NCI-H446 treated with DMSO at 0.1 percent for 48 hours (cell line): ENCODE data around the gene TANGO2.
"Not testable (repeated sequence)": the region's sequence is repeated elsewhere in the genome, so short reads cannot be mapped to it uniquely, and the experiment has no call there.

Source experiments
- DNase-seq: peaks from one replicate; lab custom pipeline; 2025; lab: John Stamatoyannopoulos, UW

The TANGO2 gene

GRCh38 chr22:20063271-20064139, 42.6 kb downstream of the TANGO2 start:
- DNase-seq = no peak

- no peak for DNase-seq
Measured at GRCh38 chr22:20064140-20064480, 43.2 kb downstream of the TANGO2 start.

GRCh38 chr22:20064545-20065262, 43.8 kb downstream of the TANGO2 start:
- DNase-seq = no peak

- DNase-seq = no peak
Measured at GRCh38 chr22:20065896-20066616, 45.1 kb downstream of the TANGO2 start.

GRCh38 chr22:20066617-20067383, 45.9 kb downstream of the TANGO2 start:
- DNase-seq = no peak

- DNase-seq = not testable (repeated sequence)
Measured at GRCh38 chr22:20067384-20067682, 46.4 kb downstream of the TANGO2 start.

GRCh38 chr22:20068640-20069039, 47.7 kb downstream of the TANGO2 start:
- no peak for DNase-seq

- DNase-seq = no peak
Measured at GRCh38 chr22:20069331-20070042, 48.6 kb downstream of the TANGO2 start.

- no peak for DNase-seq
Measured at GRCh38 chr22:20071524-20071972, 50.6 kb downstream of the TANGO2 start.

GRCh38 chr22:20076627-20077172, 55.8 kb downstream of the TANGO2 start:
- no peak for DNase-seq

GRCh38 chr22:20079745-20080444, 59.0 kb downstream of the TANGO2 start, which contains the start of gene DGCR8:
DGCR8 (plus strand) TSS chr22:20080241; CDS start chr22:20085964, 5,723 bp downstream.
- DNase-seq = peak; percentile 94

- no peak for DNase-seq
Measured at GRCh38 chr22:20080445-20080775, 59.5 kb downstream of the TANGO2 start.

- peak; percentile 7 for DNase-seq
Measured at GRCh38 chr22:20080776-20081654, 60.1 kb downstream of the TANGO2 start.

- no peak for DNase-seq
Measured at GRCh38 chr22:20083157-20083890, 62.4 kb downstream of the TANGO2 start.

- no peak for DNase-seq
Measured at GRCh38 chr22:20083891-20084546, 63.1 kb downstream of the TANGO2 start.

GRCh38 chr22:20084547-20085413, 63.9 kb downstream of the TANGO2 start:
- DNase-seq = no peak

GRCh38 chr22:20085651-20086050, 64.7 kb downstream of the TANGO2 start:
- no peak for DNase-seq
